ENCODE measurements around the gene CRB1. TPM values are rescaled to one million over a fixed set of nuclear protein-coding genes. Genes with fewer than 3 reads are reported as not detected.

CRB1 gene
- total RNA-seq, 1 donor, result 0.09 TPM

- no peak for TF ChIP-seq CTCF (IDR thresholded peaks at IDR 0.05; ENCODE audit: insufficient read depth, low read length)
- no peak overlapping the region for H3K4me3 ChIP-seq (ENCODE audit: low read depth, low read length)
- no peak for DNase-seq (ENCODE audit: low read depth)
Measured at GRCh38 chr1:197307136-197307535, 39.1 kb downstream of the CRB1 start.

GRCh38 chr1:197307551-197307950 lies 39.5 kb downstream of the CRB1 start:
- TF ChIP-seq CTCF (IDR thresholded peaks at IDR 0.05; ENCODE audit: insufficient read depth, low read length), result no peak
- no peak for DNase-seq (ENCODE audit: low read depth)
- no peak overlapping the region for H3K4me3 ChIP-seq (ENCODE audit: low read depth, low read length)

- no peak for DNase-seq (ENCODE audit: low read depth)
- TF ChIP-seq CTCF (IDR thresholded peaks at IDR 0.05; ENCODE audit: insufficient read depth, low read length), result no peak
- H3K4me3 ChIP-seq (ENCODE audit: low read depth, low read length), result no peak overlapping the region
Measured at GRCh38 chr1:197311081-197311480, 43.0 kb downstream of the CRB1 start.

- TF ChIP-seq CTCF (IDR thresholded peaks at IDR 0.05; ENCODE audit: insufficient read depth, low read length), result no peak
- DNase-seq (ENCODE audit: low read depth), result no peak
- H3K4me3 ChIP-seq (ENCODE audit: low read depth, low read length), result no peak overlapping the region
Measured at GRCh38 chr1:197312163-197312562, 44.1 kb downstream of the CRB1 start.

GRCh38 chr1:197313713-197314112 lies 45.7 kb downstream of the CRB1 start:
- no peak overlapping the region for H3K4me3 ChIP-seq (ENCODE audit: low read depth, low read length)
- DNase-seq (ENCODE audit: low read depth), result no peak
- TF ChIP-seq CTCF (IDR thresholded peaks at IDR 0.05; ENCODE audit: insufficient read depth, low read length), result no peak

- TF ChIP-seq CTCF (IDR thresholded peaks at IDR 0.05; ENCODE audit: insufficient read depth, low read length), result no peak
- no peak for DNase-seq (ENCODE audit: low read depth)
- no peak overlapping the region for H3K4me3 ChIP-seq (ENCODE audit: low read depth, low read length)
Measured at GRCh38 chr1:197314682-197315081, 46.6 kb downstream of the CRB1 start.

GRCh38 chr1:197319631-197320030 lies 51.6 kb downstream of the CRB1 start:
- no peak overlapping the region for H3K4me3 ChIP-seq (ENCODE audit: low read depth, low read length)
- no peak for TF ChIP-seq CTCF (IDR thresholded peaks at IDR 0.05; ENCODE audit: insufficient read depth, low read length)
- DNase-seq (ENCODE audit: low read depth), result no peak
